Bone marrow (tissue), 2 donors: ENCODE data around the gene FSTL4.
"Not testable (repeated sequence)": the region's sequence is repeated elsewhere in the genome, so short reads cannot be mapped to it uniquely, and the experiment has no call there.

Experiments
- DNase-seq, 2 donors: peaks; one replicate each; lab custom pipeline; 2025; lab: John Stamatoyannopoulos, UW

The FSTL4 gene

DNA sequence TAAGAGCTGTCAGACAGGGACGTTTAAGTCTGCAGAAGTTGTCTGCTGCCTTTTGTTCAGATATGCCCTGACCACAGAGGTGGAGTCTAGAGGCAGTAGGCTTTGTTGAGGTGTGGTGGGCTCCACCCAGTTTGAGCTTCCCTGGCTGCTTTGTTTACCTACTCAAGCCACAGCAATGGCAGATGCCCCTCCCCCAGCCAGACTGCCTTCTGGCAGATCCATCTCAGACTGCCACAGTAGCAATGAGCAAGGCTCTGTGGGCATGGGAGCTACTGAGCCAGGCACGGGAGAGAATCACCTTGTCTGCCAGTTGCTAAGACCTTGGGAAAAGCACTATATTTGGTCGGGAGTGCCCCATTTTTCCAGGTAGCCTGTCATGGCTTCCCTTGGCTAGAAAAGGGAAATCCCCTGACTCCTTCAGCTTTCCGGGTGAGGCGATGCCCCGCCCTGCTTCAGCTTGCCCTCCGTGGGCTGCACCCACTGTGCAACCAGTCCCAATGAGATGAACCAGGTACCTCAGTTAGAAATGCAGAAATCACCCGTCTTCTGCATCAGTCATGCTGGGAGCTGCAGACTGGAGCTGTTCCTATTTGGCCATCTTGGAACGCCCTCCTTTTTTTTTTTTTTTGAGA lies 441.5 kb downstream of the FSTL4 start:
- DNase-seq, result not testable (repeated sequence)

GRCh38 chr5:133164759-133165158 lies 447.6 kb downstream of the FSTL4 start:
- DNase-seq, result no peak

- no peak for DNase-seq
These were observed 448.5 kb downstream of the FSTL4 start for GRCh38 chr5:133163839-133164238.

DNA sequence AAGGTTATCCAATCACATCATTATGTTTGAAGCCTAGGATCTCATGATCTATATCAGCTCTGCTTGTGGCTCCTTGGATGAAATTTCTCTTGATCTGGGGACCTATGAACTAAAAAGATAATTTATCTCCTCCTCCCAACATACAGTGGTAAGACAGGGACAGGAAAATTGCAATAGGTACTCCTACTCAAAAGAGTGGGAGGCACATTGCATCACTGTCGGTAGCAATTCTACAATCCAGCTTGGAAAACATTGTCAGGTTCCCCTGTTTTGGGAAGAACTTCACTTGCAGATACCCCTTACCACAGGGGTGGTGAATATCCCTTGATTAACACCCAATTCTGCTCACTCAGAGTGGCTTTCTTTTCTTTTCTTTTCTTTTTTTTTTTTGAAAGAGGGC lies 452.8 kb downstream of the FSTL4 start:
- DNase-seq, result no peak

DNA sequence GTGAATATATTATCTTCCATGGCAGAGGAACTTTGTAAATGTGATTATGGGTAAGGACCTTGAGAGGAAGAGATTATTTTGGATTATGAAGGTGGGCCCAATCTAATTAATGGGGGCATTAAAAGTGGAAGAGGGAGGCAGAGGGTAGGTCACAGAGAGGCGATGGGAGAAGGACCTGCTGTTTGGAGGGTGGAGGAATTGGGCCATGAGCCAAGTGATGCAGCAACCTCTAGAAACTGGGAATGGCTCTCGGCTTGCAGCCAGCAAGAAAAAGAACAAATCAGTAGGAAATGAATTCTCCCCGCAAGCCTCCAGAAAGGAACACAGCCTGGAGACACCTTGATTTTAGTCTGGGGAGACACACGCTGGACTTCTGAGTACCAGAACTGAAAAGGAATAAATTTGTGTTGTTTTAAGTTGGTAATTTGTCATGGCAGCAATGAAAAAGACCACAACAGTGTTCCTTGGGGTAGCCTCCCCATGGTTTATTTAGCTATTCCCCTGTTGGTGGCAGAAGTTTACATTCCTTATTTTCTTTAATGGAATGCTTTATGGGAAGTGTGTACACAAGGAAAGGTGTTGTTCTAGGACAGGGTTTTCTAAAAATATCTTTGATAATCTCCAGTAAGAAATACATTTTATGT lies 456.9 kb downstream of the FSTL4 start:
- no peak for DNase-seq

- DNase-seq, result no peak
These were observed 457.9 kb downstream of the FSTL4 start for GRCh38 chr5:133154274-133155075.

DNA sequence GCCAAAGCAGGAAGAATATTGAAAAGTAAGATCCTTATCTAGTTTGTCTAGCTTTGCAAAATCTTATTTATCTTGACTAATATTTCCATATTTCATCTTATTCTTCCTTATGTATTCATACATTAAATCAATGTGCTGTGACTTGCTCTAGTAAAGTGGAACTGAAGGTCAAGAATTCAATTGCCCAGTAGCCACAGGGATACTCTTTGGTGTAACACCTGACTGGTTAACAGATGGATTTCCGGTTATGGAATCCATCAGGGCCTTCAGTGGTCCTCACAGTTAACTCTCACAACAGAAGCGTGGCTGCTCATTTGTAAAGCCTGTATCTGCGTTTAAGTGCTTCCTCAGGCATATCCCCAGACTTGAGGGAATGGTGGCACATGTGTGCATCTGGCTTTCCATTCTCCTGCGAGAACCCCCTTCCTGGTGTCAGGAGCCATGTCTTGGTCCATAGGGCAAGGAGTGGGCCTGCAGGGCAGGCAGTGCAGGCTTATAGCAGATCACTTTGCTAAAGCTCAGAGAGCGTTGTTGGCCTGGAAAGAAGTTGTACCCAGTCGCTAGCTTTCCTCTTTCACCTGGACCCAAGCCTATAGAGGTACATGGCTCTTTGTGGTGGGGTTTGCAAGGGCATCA lies 461.3 kb downstream of the FSTL4 start:
- no peak for DNase-seq

GRCh38 chr5:133149345-133149744 lies 463.0 kb downstream of the FSTL4 start:
- no peak for DNase-seq

GRCh38 chr5:133147815-133148567 lies 464.4 kb downstream of the FSTL4 start:
- DNase-seq, result no peak

DNA sequence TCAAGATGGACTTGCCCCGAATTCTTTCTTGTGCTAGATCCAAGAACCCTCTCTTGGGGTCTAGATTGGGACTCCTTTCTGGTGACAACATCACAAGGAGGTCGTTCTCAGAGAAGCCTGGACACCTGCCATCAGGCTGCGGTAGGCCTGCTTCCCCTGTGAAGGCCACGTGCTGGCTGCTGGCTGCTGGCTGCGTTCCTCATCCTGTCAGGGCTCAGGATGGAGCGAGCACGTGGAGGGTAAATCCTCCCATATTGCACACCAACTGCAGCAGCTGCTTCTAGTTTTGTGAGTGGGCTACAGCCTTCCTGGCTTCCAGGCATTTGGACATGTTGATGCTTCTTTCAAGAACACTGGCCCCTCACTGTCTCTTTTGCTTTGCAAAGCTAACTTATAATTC lies 464.9 kb downstream of the FSTL4 start:
- no peak for DNase-seq
